Endometrial microvascular endothelial cells (primary cell): Measurements from ENCODE around the gene GABRB1. TPM values are rescaled to one million over a fixed set of nuclear protein-coding genes. Genes with fewer than 3 reads are reported as not detected.

Experiments used
- in situ Hi-C: cut with HindIII; loops from 2 replicates; pipeline ENCODE4 v1.10.0; 2017; ENCODE audit warnings: low sequenced_read_pairs, low pct_unique_long_range_greater_than_20kb; ENCODE audit errors: inconsistent ontology term
- total RNA-seq: library from RNA; depleted of rRNA; stranded (reverse); fragments of >200 nt; gene quantifications from one replicate; pipeline ENCODE4 v1.2.3, GENCODE V29; 2015; ENCODE audit errors: inconsistent ontology term

The GABRB1 gene
- total RNA-seq, 1 donor from 2014 or later: not detected

GRCh38 chr4:47415719-47416118, 384.4 kb downstream of the GABRB1 start:
- in situ Hi-C loops: no loop called here

DNA sequence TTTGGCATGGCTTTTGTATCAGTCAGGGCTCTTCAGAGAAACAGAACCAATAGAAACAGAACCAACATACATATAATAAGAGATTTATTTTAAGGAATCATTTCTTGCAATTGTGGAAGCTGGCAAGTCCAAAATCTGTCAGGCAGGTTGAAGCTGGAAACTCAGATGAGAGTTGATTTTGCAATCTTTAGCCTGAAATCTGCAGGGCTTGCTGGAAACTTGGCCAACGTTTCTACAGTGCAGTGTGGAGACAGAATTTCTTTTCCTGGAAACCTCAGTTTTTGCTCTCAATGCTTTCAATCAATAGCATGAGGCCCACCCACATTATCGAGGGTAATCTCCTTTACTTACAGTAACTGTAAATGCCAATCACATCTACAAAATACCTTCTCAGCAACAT, 386.8 kb downstream of the GABRB1 start:
- in situ Hi-C loops: no loop called here

GRCh38 chr4:47419296-47419695, 387.9 kb downstream of the GABRB1 start:
- in situ Hi-C loops: no loop called here

DNA sequence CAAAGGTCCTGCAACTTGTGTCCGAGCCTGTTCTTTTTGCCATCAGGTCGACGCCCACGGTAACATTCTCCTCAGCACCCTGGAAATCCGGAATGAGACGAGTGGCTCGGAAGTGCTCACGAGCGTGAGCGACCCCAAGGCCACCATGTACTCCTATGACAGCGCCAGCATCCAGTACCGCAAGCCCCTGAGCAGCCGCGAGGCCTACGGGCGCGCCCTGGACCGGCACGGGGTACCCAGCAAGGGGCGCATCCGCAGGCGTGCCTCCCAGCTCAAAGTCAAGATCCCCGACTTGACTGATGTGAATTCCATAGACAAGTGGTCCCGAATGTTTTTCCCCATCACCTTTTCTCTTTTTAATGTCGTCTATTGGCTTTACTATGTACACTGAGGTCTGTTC, 394.3 kb downstream of the GABRB1 start:
- in situ Hi-C loops: no loop called here

DNA sequence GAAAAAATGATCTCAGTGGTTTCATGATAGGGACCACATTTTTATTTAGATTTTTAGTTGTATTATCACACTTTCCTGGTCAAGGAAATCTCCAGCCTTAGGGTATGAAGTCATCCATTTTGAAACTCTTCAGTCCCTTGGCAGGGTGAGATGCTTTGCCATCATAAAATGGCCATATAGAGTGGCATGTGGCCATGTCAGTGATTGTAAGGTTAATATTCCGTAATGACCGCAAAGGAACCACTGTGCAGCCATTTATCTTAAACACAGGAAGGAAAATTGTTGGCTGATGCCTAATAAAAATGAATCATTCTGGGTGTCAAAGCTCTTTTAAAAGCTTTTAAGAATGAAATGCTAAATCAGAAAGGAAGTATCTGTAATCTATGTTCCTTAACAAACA, 396.6 kb downstream of the GABRB1 start:
- in situ Hi-C loops: no loop called here

DNA sequence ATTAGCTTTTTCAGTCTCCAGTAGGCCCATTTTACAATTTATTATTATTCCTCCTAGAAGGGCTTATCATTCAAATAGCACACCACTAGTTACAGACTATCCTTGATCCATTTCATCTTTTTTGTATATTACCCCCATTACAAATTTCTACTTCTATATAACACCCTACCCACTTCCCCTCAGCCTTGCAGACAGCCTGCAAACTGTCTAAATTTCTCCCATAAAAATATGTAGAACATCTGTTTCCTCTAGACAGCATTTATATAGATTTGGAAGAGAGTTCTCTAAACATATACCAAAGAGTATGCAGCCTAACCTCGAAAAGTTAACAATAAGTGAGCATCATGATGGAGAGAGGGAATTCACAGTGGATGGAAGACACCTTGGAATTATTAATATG, 401.4 kb downstream of the GABRB1 start:
- in situ Hi-C loops: no loop called here

DNA sequence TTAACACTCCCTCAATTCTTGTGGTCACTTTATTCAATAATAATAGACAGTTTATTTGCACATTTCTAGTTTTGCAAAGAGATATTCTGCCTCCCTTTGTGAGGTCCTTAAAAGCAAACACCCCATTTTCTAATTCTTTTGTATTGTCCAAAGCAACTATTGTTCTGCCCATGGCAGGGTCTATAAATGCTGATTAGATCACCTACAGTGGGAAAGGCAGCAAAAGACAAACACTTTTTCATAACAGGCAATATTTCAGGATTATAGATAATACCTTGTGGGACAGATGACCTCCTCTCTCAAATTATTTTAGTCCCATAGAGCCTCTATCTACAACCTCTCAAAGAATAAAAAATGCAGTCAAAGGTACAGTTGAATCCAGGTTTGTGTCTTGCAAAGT, 403.6 kb downstream of the GABRB1 start:
- in situ Hi-C loops: no loop called here

DNA sequence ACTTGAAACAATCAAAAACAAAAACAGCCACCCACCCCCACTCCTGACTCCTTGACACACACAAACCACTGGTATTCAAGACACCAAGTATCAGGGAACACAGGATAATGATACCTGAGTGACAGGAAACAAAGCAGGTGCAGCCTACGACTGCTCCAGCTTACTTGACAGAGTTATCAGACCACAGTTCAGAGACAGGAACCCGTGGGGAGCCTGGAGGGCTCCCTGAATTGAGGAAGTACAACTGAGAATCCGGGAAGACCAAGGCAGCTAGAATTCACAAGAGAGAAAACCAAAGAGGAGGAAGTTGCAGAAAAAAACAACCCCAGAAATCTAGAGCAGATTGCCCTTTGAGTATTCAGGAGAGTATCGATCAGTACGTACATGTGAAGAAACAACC, 411.6 kb downstream of the GABRB1 start:
- in situ Hi-C loops: no loop called here

GRCh38 chr4:47444031-47444430, 412.7 kb downstream of the GABRB1 start:
- in situ Hi-C loops: no loop called here

DNA sequence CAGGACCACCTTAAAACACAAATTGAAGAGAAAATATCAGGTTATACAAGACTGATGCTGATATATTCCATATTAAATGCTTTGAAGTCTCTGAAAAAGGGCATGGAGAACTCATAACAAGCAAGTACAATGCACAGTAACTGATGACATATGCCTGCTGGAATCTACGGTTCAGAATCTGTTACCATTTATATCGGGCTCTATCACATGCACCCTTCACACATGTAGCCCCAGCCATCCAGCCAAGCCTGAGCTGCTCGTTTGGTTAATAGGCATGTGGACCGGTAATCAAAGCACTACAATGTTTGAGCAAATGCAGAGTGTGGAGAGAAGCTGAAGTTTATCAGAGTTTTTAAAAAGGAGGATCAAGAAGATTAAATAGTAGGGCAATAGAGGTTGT, 420.3 kb downstream of the GABRB1 start:
- in situ Hi-C loops: no loop called here

DNA sequence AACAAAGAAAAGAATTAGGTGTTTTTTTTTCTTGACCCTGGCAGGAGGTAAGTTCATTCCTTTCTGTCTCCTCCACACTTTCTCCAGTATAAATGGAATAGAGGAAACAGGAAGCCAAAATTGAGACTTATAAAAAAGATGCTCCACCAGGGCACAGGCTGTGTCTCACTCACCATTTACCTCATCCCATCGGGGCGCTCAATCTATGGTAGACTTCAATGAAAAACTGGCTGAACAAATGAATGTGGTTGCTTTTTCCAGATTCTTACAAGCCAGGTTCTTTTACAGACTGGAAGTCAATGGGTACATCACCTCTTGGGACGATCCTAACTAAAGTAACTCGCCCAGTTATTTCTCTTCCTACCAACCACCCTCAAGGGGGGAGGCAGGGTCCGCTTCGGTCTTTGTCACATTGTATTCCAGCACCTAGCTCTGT, 431.4 kb downstream of the GABRB1 start:
- in situ Hi-C loops: no loop called here

DNA sequence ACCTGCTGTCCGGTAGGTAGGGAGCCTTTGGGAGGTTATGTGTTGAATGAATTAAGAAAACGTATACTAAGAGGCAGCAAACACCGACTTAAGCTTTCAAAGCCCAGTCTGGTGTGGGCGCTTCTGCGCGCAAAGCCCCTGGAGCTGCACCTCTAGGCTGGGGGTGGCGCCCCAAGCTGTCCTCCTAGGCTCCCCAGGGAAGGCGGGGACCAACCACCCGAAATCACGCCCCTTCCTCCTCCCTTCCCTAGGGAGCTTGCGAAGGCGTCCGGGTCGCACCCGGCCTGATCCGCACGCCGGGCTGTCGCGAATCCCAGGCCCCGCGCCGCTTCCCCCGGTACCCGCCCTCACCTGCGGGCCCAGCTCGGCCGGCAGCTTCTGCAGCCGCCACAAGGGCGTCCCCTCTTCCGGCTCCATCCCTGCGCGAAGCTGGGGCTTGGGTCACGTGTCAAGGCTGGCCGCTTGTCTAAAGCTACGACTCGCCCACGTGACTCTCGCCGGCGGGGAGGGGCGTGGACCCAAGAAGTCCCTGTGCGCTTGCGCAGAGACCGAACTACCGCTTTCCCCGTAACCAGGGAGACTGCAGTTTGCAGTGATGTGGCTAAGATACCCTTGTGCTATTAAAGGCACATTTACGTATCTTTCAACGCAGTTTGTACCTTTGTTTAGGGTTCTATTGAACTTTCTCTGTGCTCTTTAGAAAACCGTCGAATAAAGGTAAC, 432.0 kb downstream of the GABRB1 start, which contains the start of gene COMMD8:
COMMD8 (minus strand) TSS at position 468 of the 722 bp plus-strand sequence; CDS start at position 417, 51 bp downstream.
- in situ Hi-C loops: no loop called here

DNA sequence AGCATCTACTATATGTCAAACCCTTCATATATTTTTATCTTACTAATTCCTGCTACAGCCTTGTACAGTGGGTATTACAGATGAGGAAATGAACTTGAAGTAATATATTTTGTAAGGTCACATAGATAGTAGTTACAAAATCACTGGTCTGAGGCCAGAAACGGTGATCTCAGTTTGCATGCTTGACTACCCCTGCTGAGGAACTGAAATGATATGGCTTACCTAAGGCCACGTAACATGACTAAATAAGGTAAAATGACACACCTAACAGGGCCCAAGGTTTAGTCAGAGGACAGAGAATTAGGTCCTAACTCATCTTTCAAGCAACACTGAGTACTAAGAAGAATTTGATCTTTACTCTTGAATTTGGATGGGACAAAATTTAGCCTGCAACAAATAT, 433.6 kb downstream of the GABRB1 start:
- in situ Hi-C loops: no loop called here

DNA sequence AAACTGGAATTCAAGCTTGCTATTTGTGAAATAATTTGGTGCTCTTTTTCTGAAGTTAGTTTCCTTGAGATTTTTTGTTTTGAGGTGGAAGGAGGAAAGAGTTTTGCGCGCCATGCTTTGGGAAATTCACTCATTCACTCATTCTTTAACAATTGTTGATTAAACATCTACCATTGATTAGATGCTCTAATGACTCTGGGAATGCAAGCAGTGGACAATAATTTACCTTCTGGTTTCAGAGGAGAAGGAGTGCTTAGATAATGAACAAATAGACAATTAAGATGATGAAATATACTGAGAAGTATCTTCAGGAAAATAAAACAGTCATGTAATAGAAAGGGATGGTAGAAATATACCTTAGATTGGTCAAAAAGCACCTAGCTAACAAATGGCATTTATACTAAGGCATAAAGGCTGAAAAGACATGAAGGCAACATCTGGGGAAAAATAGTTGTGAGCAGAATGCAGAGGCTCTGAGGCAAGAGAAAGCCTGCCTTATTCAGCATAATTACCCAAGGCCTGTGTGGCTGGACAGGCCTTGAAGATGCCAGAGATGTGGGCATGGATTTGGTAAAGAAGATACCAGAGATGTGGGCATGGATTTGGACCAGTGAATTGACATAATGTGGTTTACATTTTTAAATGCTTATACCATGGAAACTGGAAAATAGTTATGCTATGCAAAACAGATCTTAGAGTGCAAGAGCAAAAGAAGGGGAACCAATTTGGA, 434.9 kb downstream of the GABRB1 start:
- in situ Hi-C loops: no loop called here

- in situ Hi-C loops: no loop called here
These were observed 437.5 kb downstream of the GABRB1 start for GRCh38 chr4:47468706-47469365.

DNA sequence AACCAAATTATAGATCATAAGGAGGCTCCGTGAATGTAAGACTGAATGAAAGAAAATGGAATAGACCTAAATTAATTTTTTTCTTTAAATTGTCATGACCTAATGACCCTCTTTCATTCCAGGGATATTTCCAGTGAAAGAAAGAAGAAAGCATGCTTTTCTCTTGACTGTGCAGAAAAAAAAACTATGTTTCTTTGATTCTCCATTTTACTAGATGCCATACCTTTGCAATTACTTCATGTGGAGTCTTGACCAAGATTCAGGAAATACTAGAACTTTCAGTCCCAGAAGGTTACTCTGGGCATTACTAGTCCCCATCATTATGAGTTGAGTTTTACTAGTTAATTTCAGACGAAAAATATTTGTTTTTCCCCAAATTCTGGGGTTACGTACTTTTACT, 438.6 kb downstream of the GABRB1 start:
- in situ Hi-C loops: no loop called here

DNA sequence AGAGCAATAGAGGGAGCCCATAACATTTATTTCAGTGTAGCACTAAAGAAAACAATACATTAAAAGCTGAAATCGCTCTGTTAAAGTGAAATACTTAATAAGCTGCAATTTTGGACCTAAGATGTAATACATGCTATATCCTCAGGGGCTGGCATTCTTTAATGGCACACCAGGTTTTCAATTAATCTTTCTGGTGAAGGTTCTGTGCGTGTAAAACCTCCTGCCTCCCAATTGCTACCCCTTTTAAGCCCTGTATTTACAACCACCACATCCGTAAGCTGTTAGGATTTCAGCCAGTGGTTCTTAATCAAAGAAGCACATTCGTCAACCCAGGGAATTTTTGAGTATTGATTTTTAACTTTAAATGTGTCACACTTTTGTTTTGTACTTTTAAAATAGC, 439.7 kb downstream of the GABRB1 start:
- in situ Hi-C loops: no loop called here

- in situ Hi-C loops: no loop called here
These were observed 440.2 kb downstream of the GABRB1 start for GRCh38 chr4:47471591-47471990.

DNA sequence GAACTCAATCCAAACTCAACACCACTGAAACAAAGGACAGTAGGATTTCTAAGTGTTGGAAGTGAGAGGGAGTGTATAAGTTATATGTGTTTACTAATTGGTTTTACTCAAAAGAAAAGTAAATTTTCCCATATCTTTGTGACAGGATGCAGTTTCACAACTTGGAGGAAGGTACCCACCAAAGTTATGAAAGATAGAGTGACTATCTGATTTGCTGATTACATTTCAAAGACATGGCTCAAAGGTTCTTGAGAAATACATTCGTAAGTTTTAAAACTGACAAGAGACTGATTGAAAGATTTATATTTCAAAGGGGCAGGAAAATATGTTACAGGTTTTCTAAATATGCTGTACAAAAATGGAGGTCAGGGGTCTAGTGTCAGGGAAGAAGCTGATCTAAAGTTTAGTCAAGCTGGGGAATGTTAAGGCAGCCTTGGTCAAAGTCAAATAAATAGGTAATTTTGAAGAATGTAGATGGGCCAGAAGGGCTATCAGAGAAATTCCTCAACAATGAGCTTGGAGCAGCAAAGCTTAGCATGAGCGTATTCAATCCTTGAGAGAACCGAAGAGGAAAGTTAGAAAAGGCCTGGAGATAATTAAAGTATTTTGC, 441.9 kb downstream of the GABRB1 start:
- in situ Hi-C loops: no loop called here
